ENCODE data around the gene CEP131.

Gene CEP131

DNA sequence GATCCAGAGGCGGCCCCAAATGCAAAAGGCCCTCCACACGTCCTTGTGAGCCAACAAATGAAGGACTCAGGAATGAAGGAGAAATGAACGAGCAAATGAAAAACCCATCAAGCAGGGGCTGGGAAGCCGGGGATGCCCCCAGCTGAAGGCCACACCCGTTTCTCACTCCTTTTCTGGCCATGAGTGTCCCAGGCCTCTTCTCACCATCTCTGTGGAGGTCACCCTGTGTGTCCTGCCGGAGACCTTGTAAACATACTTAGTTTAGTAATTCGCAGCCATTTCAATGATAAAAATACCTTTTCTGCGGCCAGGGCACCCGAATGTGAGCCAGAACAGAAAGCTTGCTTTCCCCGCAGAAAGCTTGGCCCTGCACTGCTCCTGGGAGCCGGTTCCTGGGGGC is 35.6 kb downstream of the CEP131 start:
- H3K4me3 ChIP-seq (ENCODE audit: low read length) = no peak overlapping the region
- no peak for DNase-seq (ENCODE audit: low read depth)
- TF ChIP-seq, protein P1, sequence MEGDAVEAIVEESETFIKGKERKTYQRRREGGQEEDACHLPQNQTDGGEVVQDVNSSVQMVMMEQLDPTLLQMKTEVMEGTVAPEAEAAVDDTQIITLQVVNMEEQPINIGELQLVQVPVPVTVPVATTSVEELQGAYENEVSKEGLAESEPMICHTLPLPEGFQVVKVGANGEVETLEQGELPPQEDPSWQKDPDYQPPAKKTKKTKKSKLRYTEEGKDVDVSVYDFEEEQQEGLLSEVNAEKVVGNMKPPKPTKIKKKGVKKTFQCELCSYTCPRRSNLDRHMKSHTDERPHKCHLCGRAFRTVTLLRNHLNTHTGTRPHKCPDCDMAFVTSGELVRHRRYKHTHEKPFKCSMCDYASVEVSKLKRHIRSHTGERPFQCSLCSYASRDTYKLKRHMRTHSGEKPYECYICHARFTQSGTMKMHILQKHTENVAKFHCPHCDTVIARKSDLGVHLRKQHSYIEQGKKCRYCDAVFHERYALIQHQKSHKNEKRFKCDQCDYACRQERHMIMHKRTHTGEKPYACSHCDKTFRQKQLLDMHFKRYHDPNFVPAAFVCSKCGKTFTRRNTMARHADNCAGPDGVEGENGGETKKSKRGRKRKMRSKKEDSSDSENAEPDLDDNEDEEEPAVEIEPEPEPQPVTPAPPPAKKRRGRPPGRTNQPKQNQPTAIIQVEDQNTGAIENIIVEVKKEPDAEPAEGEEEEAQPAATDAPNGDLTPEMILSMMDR (conservative IDR thresholded peaks at IDR 0.05; ENCODE audit: low read length) = no peak

DNA sequence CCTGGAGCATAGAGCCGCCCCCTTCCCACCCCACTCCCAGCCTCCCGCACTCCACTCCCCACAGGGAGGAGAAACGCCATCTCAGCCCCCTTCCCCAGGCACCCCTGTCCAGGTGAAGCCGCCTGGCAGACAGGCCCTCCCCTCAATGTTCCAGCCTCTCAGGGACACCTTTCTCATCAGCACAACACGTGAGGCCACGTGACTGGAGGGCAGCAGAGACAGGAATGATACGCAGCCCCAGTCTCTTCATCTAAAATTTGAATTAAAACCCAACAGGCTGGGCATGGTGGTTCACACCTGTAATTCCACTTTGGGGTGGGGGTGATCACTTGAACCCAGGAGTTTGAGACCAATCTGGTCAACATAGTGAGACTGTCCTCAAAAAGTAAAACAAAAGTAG is 36.6 kb downstream of the CEP131 start:
- H3K4me3 ChIP-seq (ENCODE audit: low read length) = no peak overlapping the region
- DNase-seq (ENCODE audit: low read depth) = no peak
- TF ChIP-seq, protein P1 (conservative IDR thresholded peaks at IDR 0.05; ENCODE audit: low read length) = no peak

DNA sequence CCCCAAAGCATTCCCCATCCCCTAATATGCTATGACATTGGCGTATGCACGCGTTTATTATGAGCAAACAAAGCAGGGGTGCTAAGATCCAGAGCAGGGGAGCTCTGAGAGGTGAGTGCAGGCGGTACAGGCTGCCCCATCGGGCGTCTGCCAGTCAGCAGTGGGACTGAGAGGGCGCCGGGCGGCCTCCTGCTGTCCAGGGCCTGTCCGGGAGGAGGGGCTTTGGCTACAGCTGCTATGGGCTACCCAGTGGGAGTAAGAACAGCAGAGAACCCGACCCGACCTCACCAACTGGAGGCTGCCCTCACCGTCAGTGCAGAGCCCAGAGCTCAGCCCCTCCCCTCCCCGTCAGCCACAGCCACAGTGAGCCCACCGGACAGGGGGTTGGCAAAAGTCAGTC is 38.2 kb downstream of the CEP131 start:
- DNase-seq (ENCODE audit: low read depth) = no peak
- TF ChIP-seq, protein P1 (conservative IDR thresholded peaks at IDR 0.05; ENCODE audit: low read length) = no peak
- H3K4me3 ChIP-seq (ENCODE audit: low read length) = no peak overlapping the region

DNA sequence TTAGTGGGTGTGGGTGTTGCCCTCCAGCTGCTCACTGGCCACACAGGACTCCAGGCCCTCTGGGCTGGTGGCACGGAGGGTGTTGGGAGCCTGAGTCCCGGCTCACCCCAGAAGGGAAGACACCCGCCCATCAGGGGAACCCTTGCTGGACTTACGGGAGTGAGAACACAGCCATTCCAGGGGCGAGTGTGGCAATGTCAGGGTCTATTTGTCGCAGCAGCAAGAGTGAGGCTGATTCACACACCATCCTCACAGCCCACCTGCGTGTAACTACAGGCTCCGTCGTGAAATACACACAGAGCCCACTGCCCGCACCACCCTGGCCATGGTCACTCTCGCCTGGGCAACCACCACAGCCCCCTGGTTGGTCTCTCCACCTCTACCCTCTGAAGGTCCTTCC is 39.0 kb downstream of the CEP131 start:
- TF ChIP-seq, protein P1 (conservative IDR thresholded peaks at IDR 0.05; ENCODE audit: low read length) = no peak
- no peak for DNase-seq (ENCODE audit: low read depth)
- no peak overlapping the region for H3K4me3 ChIP-seq (ENCODE audit: low read length)

DNA sequence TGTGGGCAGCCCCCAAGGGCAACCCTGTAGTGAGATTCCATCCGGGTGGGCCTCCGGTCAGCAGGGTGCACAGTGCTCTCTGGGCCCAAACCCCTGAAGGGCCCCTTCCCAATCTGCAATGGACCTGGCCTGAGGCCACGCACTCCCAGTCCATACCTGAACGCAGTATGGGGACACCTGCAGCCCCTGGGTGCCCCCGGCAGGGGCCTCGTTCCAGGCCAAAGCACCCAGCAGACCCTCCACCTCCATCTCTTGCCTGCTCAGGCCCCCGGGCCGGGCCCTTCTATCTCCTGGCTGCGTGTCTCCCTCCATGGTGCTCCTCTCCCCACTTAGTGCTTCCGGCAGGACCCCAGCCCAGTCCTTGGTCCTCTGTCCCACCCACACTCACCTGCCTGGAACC is 39.4 kb downstream of the CEP131 start:
- no peak overlapping the region for H3K4me3 ChIP-seq (ENCODE audit: low read length)
- TF ChIP-seq, protein P1 (conservative IDR thresholded peaks at IDR 0.05; ENCODE audit: low read length) = no peak
- DNase-seq (ENCODE audit: low read depth) = no peak

DNA sequence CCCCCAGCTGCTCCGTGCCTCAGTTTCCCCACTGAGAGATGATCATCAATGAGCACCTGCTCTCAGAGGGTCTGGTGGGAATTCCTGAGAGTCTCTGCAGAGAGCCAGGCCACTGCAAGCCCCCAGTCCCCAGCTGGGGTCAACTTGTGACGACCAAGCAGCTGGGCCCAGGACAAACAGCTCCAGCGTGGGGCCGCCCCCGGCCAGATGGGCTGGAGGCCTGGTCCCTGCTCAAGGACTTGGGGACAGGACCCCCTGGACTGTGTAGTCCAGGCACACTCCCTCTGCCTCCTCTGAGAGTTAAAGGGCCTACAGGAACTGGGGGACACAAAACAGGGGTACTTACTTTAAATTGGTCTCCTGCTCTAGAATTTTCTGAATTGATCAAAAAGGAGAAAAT is 40.2 kb downstream of the CEP131 start:
- H3K4me3 ChIP-seq (ENCODE audit: low read length) = no peak overlapping the region
- TF ChIP-seq, protein P1 (conservative IDR thresholded peaks at IDR 0.05; ENCODE audit: low read length) = no peak
- DNase-seq (ENCODE audit: low read depth) = no peak

DNA sequence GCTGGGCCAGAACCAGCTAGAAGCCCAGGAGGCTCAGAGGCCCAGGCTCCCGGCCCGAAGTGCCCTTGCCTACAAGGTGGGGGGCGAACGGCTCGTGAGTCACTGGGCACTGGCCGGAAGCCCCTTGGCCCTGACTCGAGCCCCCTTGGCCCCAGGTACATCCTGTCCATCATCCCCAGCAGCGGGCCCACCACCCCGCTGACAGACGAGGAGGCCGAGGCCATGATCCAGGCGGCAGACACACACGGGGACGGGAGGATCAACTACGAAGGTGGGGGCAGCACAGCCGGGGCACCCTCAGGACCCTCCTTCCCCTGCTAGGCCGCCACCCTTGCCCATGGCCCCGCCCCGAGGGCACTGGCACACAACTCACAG is 41.0 kb downstream of the CEP131 start:
- no peak overlapping the region for H3K4me3 ChIP-seq (ENCODE audit: low read length)
- TF ChIP-seq, protein P1 (conservative IDR thresholded peaks at IDR 0.05; ENCODE audit: low read length) = no peak
- no peak for DNase-seq (ENCODE audit: low read depth)

Data from AG10803 (cell line).